ENCODE results near the gene NOL4L. TPM values are rescaled to one million over a fixed set of nuclear protein-coding genes. Genes with fewer than 3 reads are reported as not detected.

Gene NOL4L
- total RNA-seq, 1 experiment from 2014 or later = 1.4 TPM

DNA sequence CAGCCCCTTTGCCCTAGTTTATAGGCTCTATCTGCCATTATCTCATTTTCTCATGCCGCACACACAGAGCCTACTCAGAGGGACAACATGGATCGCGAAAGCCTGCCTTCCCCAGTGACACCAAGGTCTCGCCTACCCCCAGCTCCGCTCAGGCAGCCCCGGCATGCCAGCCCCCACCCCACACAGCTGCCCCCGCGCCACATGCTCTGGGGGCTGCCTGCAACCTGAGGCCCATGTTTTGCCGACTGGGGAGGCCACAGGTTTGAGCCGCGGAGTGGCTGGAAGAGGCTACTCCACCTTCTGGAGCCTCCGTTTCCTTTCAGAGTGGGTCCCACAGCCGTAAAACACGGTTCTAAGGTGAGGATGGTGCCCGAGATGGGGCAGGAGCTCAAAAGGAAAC is 124.9 kb downstream of the NOL4L start:
- POLR2A ChIA-PET (ENCODE audit: low non-redundant PET) = no interaction called here
- CTCF ChIA-PET = no interaction called here
- Histone ChIP-seq H3K4me1 (ENCODE audit: insufficient read depth, low read length, poor library complexity, severe bottlenecking) (no peaks in the 10 kb centered on the region), H3K4me3 (ENCODE audit: low read depth, low read length, poor library complexity, severe bottlenecking) (no peak overlapping the region), H3K36me3 (ENCODE audit: insufficient read depth, low read length, poor library complexity, severe bottlenecking) (no peaks in the 10 kb centered on the region), H3K9me3 (ENCODE audit: low read depth, low read length, poor library complexity, severe bottlenecking) (no peaks in the 10 kb centered on the region), H3K27me3 (replicated peaks; ENCODE audit: insufficient read depth, low read depth, low read length, poor library complexity) (no peaks in the 10 kb centered on the region), H3K27ac (ENCODE audit: low read depth, low read length, poor library complexity, severe bottlenecking) (no peak overlapping the region)
- intact Hi-C loops (cut with micrococcal nuclease; ENCODE audit: unreplicated experiment) = no loop called here
- TF ChIP-seq, protein P1, sequence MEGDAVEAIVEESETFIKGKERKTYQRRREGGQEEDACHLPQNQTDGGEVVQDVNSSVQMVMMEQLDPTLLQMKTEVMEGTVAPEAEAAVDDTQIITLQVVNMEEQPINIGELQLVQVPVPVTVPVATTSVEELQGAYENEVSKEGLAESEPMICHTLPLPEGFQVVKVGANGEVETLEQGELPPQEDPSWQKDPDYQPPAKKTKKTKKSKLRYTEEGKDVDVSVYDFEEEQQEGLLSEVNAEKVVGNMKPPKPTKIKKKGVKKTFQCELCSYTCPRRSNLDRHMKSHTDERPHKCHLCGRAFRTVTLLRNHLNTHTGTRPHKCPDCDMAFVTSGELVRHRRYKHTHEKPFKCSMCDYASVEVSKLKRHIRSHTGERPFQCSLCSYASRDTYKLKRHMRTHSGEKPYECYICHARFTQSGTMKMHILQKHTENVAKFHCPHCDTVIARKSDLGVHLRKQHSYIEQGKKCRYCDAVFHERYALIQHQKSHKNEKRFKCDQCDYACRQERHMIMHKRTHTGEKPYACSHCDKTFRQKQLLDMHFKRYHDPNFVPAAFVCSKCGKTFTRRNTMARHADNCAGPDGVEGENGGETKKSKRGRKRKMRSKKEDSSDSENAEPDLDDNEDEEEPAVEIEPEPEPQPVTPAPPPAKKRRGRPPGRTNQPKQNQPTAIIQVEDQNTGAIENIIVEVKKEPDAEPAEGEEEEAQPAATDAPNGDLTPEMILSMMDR (conservative IDR thresholded peaks at IDR 0.05; ENCODE audit: low read depth, low read length) = no peak
- TF ChIP-seq EZH2 (IDR thresholded peaks at IDR 0.05; ENCODE audit: borderline replicate concordance, low read depth, low read length, poor library complexity, severe bottlenecking) = no peak
- no peak for DNase-seq (ENCODE audit: low spot score)
- no TSS peak for BruUV-seq (replicated peaks)

DNA sequence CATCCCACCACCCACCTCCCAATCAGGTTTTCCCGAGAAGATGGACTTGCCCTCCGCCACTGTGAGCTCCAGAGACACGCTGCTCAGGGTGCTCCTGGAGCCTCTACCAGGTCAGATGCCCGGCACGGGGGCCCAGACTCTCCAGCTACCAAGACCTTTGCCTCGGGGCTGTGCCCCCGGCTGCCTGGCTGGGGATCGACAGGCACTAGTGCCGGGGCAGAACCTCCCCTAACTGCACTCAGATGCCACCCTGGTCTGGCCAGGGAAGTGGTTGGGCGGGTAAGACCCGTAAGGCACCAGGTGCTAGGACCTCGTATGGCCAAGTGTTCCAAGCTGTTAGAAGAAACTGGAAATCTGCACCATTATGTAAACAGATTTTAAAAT is 126.3 kb downstream of the NOL4L start:
- Histone ChIP-seq H3K4me1 (ENCODE audit: insufficient read depth, low read length, poor library complexity, severe bottlenecking) (no peaks in the 10 kb centered on the region), H3K27ac (ENCODE audit: low read depth, low read length, poor library complexity, severe bottlenecking) (no peak overlapping the region), H3K9me3 (ENCODE audit: low read depth, low read length, poor library complexity, severe bottlenecking) (no peaks in the 10 kb centered on the region), H3K36me3 (ENCODE audit: insufficient read depth, low read length, poor library complexity, severe bottlenecking) (no peaks in the 10 kb centered on the region), H3K4me3 (ENCODE audit: low read depth, low read length, poor library complexity, severe bottlenecking) (no peak overlapping the region), H3K27me3 (replicated peaks; ENCODE audit: insufficient read depth, low read depth, low read length, poor library complexity) (no peaks in the 10 kb centered on the region)
- DNase-seq (ENCODE audit: low spot score) = no peak
- ChIA-PET CTCF (interaction anchor here (0.6 kb wide), 1 partner anchor 1366 kb away, joined by 4 read pairs; no protein-coding TSS in a partner anchor), POLR2A (ENCODE audit: low non-redundant PET) (no interaction called here)
- intact Hi-C loops (cut with micrococcal nuclease; ENCODE audit: unreplicated experiment) = no loop called here
- BruUV-seq (replicated peaks) = no TSS peak
- TF ChIP-seq EZH2 (IDR thresholded peaks at IDR 0.05; ENCODE audit: borderline replicate concordance, low read depth, low read length, poor library complexity, severe bottlenecking) = no peak
- TF ChIP-seq, protein P1 (conservative IDR thresholded peaks at IDR 0.05; ENCODE audit: low read depth, low read length) = no peak

DNA sequence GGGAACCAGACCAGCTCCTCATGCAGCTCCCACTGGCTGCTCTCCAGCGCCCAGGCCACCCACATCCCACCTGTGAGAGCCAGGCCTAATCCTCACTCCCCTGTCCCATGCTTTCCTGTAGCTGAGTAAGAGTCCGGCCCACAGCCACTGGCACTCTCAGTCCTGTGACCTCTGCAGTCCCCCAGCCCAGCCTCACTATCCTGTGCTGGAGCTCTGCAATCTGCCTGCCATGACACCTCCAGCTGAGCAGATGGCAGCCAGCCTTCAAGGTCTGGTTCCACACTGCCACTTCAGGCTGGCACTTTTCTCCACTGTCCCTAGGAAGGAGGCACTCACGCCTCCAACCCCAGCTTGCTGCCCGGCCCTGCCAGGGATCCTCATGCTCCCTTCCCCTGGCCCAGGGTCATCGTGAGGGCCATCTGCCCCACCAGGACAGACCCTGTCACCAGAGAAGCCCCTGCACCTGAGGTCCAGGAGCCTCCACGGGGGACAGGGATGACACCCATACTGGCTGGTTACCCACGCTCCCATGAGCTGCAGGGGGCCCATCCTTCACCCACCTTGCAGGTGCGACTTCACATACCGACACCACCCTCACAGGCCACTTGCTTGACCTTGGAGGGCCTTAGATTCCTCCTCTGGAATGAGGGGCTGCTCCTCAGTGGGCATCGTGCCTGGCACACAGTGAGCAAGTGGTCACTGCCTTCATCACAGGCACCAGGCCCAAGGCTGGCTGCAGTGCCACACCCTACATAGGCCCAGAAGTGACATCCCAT is 126.9 kb downstream of the NOL4L start:
- no peak overlapping the region for H3K27ac ChIP-seq (ENCODE audit: low read depth, low read length, poor library complexity, severe bottlenecking)
- TF ChIP-seq, protein P1 (conservative IDR thresholded peaks at IDR 0.05; ENCODE audit: low read depth, low read length) = no peak
- TF ChIP-seq EZH2 (IDR thresholded peaks at IDR 0.05; ENCODE audit: borderline replicate concordance, low read depth, low read length, poor library complexity, severe bottlenecking) = no peak
- ChIA-PET CTCF (interaction anchor here (0.6 kb wide), 1 partner anchor 1366 kb away, joined by 4 read pairs; no protein-coding TSS in a partner anchor), POLR2A (ENCODE audit: low non-redundant PET) (no interaction called here)
- no peak overlapping the region for H3K4me3 ChIP-seq (ENCODE audit: low read depth, low read length, poor library complexity, severe bottlenecking)
- DNase-seq (ENCODE audit: low spot score) = no peak
- no peaks in the 10 kb centered on the region for H3K36me3 ChIP-seq (ENCODE audit: insufficient read depth, low read length, poor library complexity, severe bottlenecking)
- H3K27me3 ChIP-seq (replicated peaks; ENCODE audit: insufficient read depth, low read depth, low read length, poor library complexity) = no peaks in the 10 kb centered on the region
- H3K9me3 ChIP-seq (ENCODE audit: low read depth, low read length, poor library complexity, severe bottlenecking) = no peaks in the 10 kb centered on the region
- no peaks in the 10 kb centered on the region for H3K4me1 ChIP-seq (ENCODE audit: insufficient read depth, low read length, poor library complexity, severe bottlenecking)
- intact Hi-C loops (cut with micrococcal nuclease; ENCODE audit: unreplicated experiment) = no loop called here
- no TSS peak for BruUV-seq (replicated peaks)

Data from A673 (cell line).